Mucosa of gallbladder (tissue), 1 donor: Measurements from ENCODE around the gene FAM114A1. TPM values are rescaled to one million over a fixed set of nuclear protein-coding genes. Genes with fewer than 3 reads are reported as not detected.
"Not testable (repeated sequence)": the region's sequence is repeated elsewhere in the genome, so short reads cannot be mapped to it uniquely, and the experiment has no call there.

Experiments
- DNase-seq: peaks from one replicate; pipeline ENCODE4 v3.0.0-alpha.2; 2020; ENCODE audit warnings: low spot score
- total RNA-seq: library from RNA; stranded (reverse); gene quantifications from one replicate; pipeline ENCODE4 v1.2.1, GENCODE V29; 2021
- donor health status: DM: no; HTN: no; CAD: no.

Gene FAM114A1
- total RNA-seq, 1 donor from 2014 or later, result 80.6 TPM

DNA sequence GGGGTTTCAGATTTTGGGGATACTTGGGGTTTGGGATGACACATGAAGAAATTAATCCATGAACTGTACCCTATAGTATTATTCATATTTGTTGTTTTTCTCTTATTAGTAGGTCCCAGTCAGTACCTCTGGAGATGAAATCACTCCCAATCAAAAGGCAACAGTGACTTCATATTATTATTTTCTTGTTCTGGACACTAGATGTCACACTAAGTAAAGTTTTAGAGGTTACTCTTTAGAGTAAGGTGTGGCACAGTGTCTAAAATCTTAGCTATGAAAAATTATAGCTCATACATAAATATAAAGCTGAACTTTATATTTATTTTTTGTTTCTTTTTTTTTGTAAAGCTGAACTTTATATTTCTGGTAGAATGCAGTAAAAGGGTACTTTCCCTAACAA, 35.1 kb downstream of the FAM114A1 start:
- no peak for DNase-seq

DNA sequence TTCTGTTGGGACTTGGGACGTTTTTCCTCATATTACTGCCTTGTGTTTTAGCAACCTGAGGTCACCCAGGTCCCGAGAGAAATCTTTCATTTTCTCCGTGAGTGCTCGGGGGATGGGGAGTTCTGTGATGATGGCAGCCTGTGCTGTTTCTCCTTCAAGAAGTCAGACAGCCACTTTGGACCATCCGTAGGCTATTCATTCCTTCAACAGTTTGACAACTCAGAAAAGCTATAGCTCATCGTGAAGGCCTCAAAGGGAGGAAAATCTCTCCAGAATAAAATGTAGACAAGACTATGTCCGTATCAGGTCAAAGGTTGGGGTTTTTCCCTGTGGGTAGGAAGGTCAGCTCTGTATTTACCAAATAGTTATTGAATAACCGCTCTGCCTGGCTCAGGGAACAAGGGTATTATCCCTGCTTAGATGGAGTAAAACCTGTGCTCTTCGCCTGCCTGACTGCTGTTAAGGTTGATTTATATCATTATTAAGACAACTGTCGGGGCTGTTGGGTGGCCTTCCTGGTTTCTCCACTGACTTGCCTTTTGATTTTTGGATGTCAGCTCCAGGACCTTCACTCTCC, 36.6 kb downstream of the FAM114A1 start:
- peak; percentile 47 for DNase-seq

DNA sequence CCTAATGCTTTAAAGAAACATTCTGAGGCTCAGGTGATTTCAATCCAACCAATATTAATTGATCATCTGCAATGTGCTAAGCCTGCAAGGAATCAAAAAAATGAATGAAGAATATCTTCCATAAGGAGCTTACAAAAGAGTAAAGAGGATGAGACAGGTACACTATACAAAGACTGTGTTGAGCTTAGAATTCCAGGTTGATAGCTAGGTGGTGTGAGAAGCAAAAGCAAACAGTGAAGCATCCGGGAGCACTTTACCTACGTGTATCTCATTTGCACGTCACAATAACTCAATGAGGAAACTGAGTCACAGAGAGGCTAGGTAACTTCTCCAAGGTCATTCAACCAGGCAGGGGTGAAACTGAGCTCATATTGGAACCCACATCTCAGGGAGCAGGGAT, 37.1 kb downstream of the FAM114A1 start:
- DNase-seq, result no peak

GRCh38 chr4:38905652-38906385, 38.2 kb downstream of the FAM114A1 start:
- no peak for DNase-seq

GRCh38 chr4:38907696-38908270, 40.2 kb downstream of the FAM114A1 start:
- no peak for DNase-seq

- no peak for DNase-seq
These were observed 41.4 kb downstream of the FAM114A1 start for GRCh38 chr4:38909015-38909414.

GRCh38 chr4:38911257-38911656, 43.7 kb downstream of the FAM114A1 start:
- DNase-seq, result no peak

DNA sequence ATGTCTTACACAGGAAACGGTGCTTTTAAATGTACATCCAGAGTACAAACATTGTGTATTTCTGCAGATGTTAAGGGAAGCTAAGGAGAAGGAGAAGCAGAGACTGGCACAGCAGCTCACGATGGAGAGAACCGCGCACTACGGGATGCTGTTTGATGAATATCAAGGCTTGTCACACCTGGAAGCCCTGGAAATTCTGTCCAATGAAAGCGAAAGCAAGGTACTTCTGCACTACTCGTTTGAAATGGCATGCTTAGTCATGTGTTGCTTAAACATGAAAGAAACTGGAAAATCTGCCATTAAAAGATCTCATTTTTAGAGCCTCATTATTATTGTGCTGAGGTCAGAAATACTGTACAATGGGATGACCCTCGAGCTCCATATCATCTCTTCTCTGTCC, 47.2 kb downstream of the FAM114A1 start:
- no peak for DNase-seq

GRCh38 chr4:38916267-38916666, 48.7 kb downstream of the FAM114A1 start:
- DNase-seq, result not testable (repeated sequence)

GRCh38 chr4:38917481-38918025, 49.9 kb downstream of the FAM114A1 start:
- no peak for DNase-seq

DNA sequence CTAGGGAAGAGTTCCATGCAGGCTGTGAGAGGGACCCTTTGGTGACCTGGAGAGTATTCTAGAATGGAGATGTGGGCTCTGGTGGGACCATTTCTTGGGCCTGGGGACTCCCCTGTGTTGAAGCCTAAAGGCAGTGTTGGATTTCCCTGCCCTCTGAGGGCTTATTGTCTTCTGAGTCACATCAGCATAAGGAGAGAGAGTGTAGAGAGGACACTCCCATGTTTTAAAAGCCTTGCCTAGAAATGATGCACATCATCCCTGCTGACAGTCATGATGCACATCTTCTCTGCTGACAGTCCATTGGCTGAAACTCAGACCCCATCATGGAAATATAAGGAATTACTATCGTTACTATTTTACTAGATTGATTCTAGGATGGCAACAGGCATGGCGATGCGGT, 51.9 kb downstream of the FAM114A1 start:
- DNase-seq, result no peak

DNA sequence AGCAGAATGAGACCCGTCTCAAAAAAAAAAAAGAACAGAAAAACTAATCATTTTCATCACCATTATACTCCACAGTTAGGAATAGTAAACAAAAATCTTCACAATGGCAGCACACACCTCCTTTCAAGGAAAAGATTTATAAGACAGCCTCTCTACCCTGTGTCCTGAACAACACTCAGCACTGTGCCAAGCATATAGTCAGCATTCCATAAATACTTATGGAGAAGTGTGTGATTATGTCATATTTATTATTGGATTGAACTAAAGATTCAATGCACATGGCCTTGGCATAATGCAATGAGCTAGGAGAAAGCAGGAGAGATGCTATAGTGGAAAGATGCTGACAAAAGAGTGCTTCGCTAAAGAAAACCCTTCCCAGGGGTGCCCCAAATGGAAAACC, 52.6 kb downstream of the FAM114A1 start:
- DNase-seq, result no peak

GRCh38 chr4:38920677-38921076, 53.1 kb downstream of the FAM114A1 start:
- DNase-seq, result no peak

DNA sequence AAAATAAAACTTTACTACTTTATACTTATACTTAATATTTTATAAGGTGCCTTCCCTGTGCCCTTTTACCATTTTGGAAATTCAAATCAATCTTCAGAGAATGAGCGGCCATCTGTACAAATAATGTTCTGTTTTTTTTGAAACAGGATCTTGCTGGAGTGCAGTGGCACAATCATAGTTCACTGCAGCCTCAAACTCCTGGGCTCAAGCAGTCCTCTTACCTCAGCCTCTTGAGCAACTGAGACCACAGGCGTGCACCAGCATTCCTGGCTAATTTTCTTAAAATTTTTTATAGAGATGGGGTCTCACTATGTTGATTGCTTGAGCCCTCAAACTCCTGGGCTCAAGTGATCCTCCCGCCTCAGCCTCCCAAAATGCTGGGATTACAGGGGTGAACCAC, 53.5 kb downstream of the FAM114A1 start:
- DNase-seq, result no peak

GRCh38 chr4:38923746-38924145, 56.1 kb downstream of the FAM114A1 start:
- DNase-seq, result no peak

GRCh38 chr4:38924353-38924752, 56.7 kb downstream of the FAM114A1 start:
- DNase-seq, result no peak

GRCh38 chr4:38925492-38926413, 58.1 kb downstream of the FAM114A1 start:
- no peak for DNase-seq

DNA sequence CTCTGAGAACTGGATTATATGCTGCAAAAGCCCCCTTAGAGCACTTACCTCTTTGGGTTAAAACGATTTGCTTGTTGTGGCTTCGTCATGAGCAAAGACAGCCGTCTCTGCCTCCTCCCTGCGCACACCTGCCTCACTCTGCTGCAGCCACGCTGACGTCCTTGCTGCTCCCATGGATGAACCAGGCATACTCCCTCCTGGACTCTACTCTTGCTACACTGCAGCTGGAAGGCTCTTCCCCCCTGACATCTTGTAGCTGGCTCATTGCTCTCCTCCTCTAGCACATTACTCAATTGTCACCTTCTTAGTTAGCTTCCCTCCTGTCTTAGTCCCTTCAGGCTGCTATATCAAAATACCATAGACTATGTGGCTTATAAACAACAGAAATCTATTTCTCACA, 59.3 kb downstream of the FAM114A1 start:
- no peak for DNase-seq

DNA sequence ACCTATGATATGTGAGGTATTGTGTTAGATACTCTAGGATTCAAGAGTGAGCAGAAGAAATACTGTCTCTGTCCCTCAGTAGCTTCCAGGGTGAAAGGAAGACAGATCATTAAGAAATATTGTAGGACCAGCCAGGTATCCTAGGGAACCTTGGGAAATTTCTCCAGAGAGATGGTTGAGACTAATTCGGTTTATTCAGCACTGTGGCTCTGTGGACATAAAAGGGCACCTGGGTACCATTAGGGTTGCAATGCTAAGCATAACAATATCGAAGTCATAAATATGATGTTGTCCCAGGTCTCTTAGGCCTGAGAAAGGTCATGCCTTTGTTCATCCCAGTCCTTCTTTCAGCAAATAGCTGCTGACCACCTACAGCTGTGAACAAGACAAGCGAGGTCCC, 61.0 kb downstream of the FAM114A1 start:
- DNase-seq, result no peak

DNA sequence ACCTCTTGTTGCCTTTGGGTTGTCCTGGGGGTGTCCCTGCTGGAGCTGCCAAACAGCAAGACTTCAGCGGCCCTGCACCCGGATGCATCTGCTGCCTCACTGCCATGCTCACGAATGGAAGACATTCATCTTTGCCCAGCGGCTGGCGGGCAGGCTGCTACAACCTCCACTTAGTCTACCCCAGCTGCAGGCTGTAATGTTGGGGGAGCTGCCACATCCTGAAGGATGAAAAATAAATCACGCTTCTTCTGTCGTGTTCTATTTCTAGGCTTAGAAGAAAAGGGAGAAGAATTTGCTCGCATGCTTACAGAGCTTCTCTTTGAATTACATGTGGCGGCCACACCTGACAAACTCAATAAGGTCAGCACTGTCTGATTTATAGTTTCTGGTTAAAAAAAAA, 61.4 kb downstream of the FAM114A1 start:
- DNase-seq, result no peak

DNA sequence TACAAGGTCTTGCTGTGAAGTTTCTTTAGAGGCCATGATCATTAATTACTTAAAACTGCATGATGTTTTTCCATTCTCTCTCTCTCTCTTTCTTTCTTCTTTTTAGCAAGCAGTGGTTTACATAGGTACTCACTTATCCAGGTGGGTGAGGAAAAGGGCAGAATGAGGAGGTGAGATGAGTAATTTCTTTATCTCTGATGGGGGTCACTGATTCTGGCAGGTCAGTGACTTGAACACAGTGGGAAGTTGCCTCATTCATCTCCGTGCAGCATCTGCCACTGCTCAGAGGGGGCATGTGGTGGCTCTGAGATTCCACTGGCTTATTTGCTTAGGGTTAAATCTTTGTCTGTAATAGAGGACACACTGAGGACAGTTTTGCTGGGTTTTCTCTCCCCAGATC, 62.6 kb downstream of the FAM114A1 start:
- no peak for DNase-seq

GRCh38 chr4:38930707-38931106, 63.1 kb downstream of the FAM114A1 start:
- no peak for DNase-seq
